GM19395 (cell line): ENCODE measurements around the gene SCN5A.
"Not testable (repeated sequence)": the region's sequence is repeated elsewhere in the genome, so short reads cannot be mapped to it uniquely, and the experiment has no call there.

Experiments
- ATAC-seq: cut with Tn5 transposase; IDR thresholded peaks from one replicate; pipeline ENCODE4 v1.9.1; 2021; ENCODE audit warnings: mild to moderate bottlenecking, moderate library complexity; ENCODE audit not compliant: unreplicated experiment

SCN5A gene

GRCh38 chr3:38580450-38581382, 68.8 kb downstream of the SCN5A start:
- no peak for ATAC-seq

GRCh38 chr3:38579551-38580449, 69.7 kb downstream of the SCN5A start:
- peak; percentile 53 for ATAC-seq

GRCh38 chr3:38579141-38579540, 70.3 kb downstream of the SCN5A start:
- no peak for ATAC-seq

- no peak for ATAC-seq
Measured at GRCh38 chr3:38578551-38578950, 70.9 kb downstream of the SCN5A start.

- ATAC-seq, result no peak
Measured at GRCh38 chr3:38578081-38578475, 71.4 kb downstream of the SCN5A start.

GRCh38 chr3:38577371-38578080, 72.0 kb downstream of the SCN5A start:
- ATAC-seq, result no peak

GRCh38 chr3:38576526-38577370, 72.7 kb downstream of the SCN5A start:
- ATAC-seq, result no peak

- no peak for ATAC-seq
Measured at GRCh38 chr3:38576131-38576525, 73.4 kb downstream of the SCN5A start.

GRCh38 chr3:38575279-38575843, 74.1 kb downstream of the SCN5A start:
- no peak for ATAC-seq

GRCh38 chr3:38574411-38575278, 74.8 kb downstream of the SCN5A start:
- ATAC-seq, result no peak

- no peak for ATAC-seq
Measured at GRCh38 chr3:38573556-38573955, 75.9 kb downstream of the SCN5A start.

GRCh38 chr3:38573111-38573510, 76.4 kb downstream of the SCN5A start:
- no peak for ATAC-seq

- no peak for ATAC-seq
Measured at GRCh38 chr3:38567498-38567897, 82.0 kb downstream of the SCN5A start.

GRCh38 chr3:38566794-38567193, 82.7 kb downstream of the SCN5A start:
- not testable (repeated sequence) for ATAC-seq

- no peak for ATAC-seq
Measured at GRCh38 chr3:38566215-38566528, 83.3 kb downstream of the SCN5A start.

- ATAC-seq, result no peak
Measured at GRCh38 chr3:38565339-38566214, 83.9 kb downstream of the SCN5A start.

GRCh38 chr3:38564631-38565338, 84.7 kb downstream of the SCN5A start:
- no peak for ATAC-seq
